GM18508 (cell line): ENCODE data around the gene COL18A1.
"Not testable (repeated sequence)": the region's sequence is repeated elsewhere in the genome, so short reads cannot be mapped to it uniquely, and the experiment has no call there.

Experiments used
- ATAC-seq: cut with Tn5 transposase; IDR thresholded peaks from one replicate; pipeline ENCODE4 v1.9.1; 2021; ENCODE audit warnings: moderate number of reproducible peaks; ENCODE audit not compliant: insufficient read depth, unreplicated experiment

The COL18A1 gene

DNA sequence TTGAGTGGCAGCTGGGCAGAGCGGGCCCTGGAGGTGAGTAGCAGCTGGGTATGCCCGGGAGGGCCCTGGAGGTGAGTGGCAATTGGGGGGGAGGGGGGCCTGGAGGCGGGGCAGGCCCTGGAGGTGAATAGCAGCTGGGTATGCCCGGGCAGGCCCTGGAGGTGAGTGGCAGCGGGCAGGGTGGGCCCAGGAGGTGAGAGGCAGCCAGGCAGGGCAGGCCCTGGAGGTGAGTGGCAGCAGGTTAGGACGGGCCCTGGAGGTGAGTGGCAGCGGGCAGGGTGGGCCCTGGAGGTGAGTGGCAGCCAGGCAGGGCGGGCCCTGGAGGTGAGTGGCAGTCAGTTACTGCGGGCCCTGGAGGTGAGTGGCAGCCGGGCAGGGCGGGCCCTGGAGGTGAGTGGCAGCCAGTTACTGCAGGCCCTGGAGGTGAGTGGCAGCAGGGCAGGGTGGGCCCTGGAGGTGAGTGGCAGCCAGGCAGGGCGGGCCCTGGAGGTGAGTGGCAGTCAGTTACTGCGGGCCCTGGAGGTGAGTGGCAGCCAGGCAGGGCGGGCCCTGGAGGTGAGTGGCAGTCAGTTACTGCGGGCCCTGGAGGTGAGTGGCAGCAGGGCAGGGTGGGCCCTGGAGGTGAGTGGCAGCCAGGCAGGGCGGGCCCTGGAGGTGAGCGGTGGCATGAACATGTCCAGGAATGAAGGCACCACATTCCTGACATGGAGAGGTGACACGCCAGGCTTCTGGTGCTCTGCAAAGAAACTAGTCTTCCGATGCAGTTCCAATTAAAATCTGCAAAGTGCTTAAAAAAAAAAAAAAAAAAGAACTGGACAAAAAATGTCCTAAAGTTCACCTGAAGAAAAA lies 122.4 kb downstream of the COL18A1 start:
- ATAC-seq: not testable (repeated sequence)

GRCh38 chr21:45528028-45528705 lies 123.2 kb downstream of the COL18A1 start:
- no peak for ATAC-seq

GRCh38 chr21:45528981-45529784 lies 124.2 kb downstream of the COL18A1 start:
- no peak for ATAC-seq

DNA sequence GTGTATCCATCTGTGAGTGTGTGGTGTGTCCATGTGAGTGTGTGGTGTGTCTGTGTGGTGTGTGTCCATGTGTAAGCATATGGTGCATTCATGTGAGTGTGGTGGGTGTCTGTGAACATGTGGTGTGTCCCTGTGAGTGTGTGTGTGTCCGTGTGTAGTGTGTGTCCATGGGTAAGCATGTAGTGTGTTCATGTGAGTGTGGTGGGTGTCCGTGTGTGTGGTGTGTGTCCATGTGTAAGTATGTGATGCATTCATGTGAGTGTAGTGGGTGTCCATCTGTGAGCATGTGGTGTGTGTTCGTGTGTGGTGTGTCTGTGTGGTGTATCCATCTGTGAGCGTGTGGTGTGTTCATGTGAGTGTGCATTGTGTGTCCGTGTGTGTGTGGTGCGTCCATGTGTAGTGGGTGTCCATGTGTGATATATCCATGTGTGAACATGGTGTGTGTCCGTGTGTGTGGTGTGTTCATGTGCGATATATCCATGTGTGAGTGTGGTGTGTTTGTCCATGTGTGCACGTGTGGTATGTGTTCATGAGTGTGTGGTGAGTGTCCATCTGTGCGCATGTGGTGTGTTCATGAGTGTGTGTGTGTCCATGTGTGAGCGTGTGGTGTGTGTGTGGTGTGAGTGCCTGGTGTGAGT lies 124.9 kb downstream of the COL18A1 start:
- no peak for ATAC-seq

DNA sequence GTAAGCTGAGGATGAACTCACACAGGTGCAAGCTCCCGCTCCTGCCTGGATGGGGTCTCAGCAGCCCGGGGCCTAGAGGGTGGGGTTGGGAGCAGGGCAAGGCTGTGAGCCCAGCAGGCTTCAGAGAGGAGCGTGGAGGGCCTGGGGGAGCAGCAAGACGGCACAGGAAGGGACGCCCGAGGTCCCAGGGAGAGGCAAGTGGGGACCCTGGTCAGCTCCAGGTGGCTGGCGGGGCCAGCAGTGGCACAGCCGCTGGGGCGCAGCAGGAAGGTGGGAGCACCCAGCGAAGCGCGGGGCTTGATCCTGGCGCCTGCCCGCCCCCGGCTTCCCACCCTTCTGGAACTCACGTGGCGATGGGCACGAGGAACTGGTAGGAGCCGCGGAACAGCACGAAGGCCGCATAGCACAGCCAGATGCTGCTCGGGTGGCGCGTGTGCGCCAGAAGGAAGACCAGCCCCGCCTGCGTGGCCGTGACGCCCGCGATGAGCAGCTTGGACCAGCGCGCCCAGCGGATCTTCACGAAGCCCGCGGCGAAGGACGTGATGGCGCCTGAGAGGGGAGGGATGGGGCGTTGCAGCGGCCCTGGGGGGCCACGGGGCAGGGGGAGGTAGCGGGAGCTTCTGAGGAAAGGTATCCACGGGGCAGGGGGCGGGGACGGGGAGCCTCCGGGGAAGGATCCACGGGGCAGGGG lies 125.6 kb downstream of the COL18A1 start:
- no peak for ATAC-seq

- ATAC-seq: not testable (repeated sequence)
These were observed 126.1 kb downstream of the COL18A1 start for GRCh38 chr21:45531114-45531392.

GRCh38 chr21:45531393-45532215 lies 126.6 kb downstream of the COL18A1 start:
- ATAC-seq: no peak

GRCh38 chr21:45532826-45533360 lies 127.9 kb downstream of the COL18A1 start:
- ATAC-seq: no peak

- ATAC-seq: no peak
These were observed 128.4 kb downstream of the COL18A1 start for GRCh38 chr21:45533361-45533845.

- no peak for ATAC-seq
These were observed 129.1 kb downstream of the COL18A1 start for GRCh38 chr21:45533846-45534635.

GRCh38 chr21:45534636-45535331 lies 129.8 kb downstream of the COL18A1 start:
- ATAC-seq: no peak

GRCh38 chr21:45535341-45536081 lies 130.5 kb downstream of the COL18A1 start:
- ATAC-seq: no peak

- no peak for ATAC-seq
These were observed 131.5 kb downstream of the COL18A1 start for GRCh38 chr21:45536301-45537081.

GRCh38 chr21:45537111-45537745 lies 132.3 kb downstream of the COL18A1 start:
- no peak for ATAC-seq

GRCh38 chr21:45537746-45538291 lies 132.9 kb downstream of the COL18A1 start:
- ATAC-seq: no peak
